ENCODE results near the gene SPRED2. TPM values are rescaled to one million over a fixed set of nuclear protein-coding genes. Genes with fewer than 3 reads are reported as not detected.

Gene SPRED2
- total RNA-seq, 4 donors from 2014 or later, result 8.1 to 15.1 (median 9.1) TPM

- Histone ChIP-seq H3K4me3 (no peak overlapping the region), H3K9me3 (no peaks in the 10 kb centered on the region), H3K36me3 (peaks cover 3 to 46% (median 4%) of the 10 kb centered on the region in 3 donors), H3K4me1 (peaks cover 0 to 8% (median 0%) of the 10 kb centered on the region in 3 donors), H3K27me3 (no peaks in the 10 kb centered on the region), H3K27ac (no peak overlapping the region)
- DNase-seq, result no peak
- WGBS, 2 donors, result 92 to 97% methylated on average over 8 of the region's 8 CpGs
- TF ChIP-seq CTCF (IDR thresholded peaks at IDR 0.05), result no peak
- TF ChIP-seq POLR2A (IDR thresholded peaks at IDR 0.05), result no peak
- intact Hi-C loops (cut with DNase I), result no loop called here
Observed at GRCh38 chr2:65273344-65273743, 159.1 kb downstream of the SPRED2 start.

GRCh38 chr2:65268957-65269356, 163.4 kb downstream of the SPRED2 start:
- Histone ChIP-seq H3K9me3 (no peaks in the 10 kb centered on the region), H3K4me3 (no peak overlapping the region), H3K27ac (no peak overlapping the region), H3K36me3 (peaks cover 3 to 85% (median 5%) of the 10 kb centered on the region in 3 donors), H3K27me3 (no peaks in the 10 kb centered on the region), H3K4me1 (peaks cover 0 to 16% (median 0%) of the 10 kb centered on the region in 3 donors)
- TF ChIP-seq CTCF (IDR thresholded peaks at IDR 0.05) (no peak), POLR2A (IDR thresholded peaks at IDR 0.05) (no peak)
- no peak for DNase-seq
- 74 to 94% methylated on average over 4 of the region's 4 CpGs for WGBS, 2 donors
- intact Hi-C loops (cut with DNase I), result loop anchor here (5.0 kb wide), 1 partner anchor 283 kb away; no protein-coding TSS in a partner anchor

DNA sequence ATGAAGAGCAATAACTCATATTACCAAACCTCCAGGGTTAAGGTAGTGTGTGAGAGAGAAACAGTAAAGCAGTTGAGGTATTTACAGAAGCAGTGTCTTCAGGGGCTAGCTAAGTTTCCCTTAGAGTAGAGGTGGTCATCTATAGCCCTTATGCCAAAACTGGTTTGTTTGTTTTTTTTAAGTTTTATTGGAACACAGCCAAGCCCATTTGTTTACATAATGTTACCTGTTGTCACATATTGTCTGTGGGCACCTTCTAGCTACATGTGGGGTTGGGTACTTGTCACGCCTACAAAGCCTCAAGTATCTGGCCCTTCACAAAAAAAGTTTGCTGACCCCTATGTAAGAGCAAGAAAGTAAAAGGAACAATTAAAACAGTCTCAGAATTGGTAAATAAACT, 165.4 kb downstream of the SPRED2 start:
- Histone ChIP-seq H3K9me3 (no peaks in the 10 kb centered on the region), H3K4me3 (no peak overlapping the region), H3K36me3 (peaks cover 4 to 83% (median 5%) of the 10 kb centered on the region in 3 donors), H3K27ac (no peak overlapping the region), H3K27me3 (no peaks in the 10 kb centered on the region), H3K4me1 (peaks cover 0 to 16% (median 0%) of the 10 kb centered on the region in 3 donors)
- no peak for DNase-seq
- WGBS, 2 donors, result 100% methylated on average over 1 of the region's 1 CpG
- intact Hi-C loops (cut with DNase I), result loop anchor here (5.0 kb wide), 1 partner anchor 285 kb away; no protein-coding TSS in a partner anchor
- TF ChIP-seq CTCF (IDR thresholded peaks at IDR 0.05) (no peak), POLR2A (IDR thresholded peaks at IDR 0.05) (no peak)

GRCh38 chr2:65265671-65266045, 166.7 kb downstream of the SPRED2 start:
- DNase-seq, result no peak
- intact Hi-C loops (cut with DNase I), result loop anchor here (5.0 kb wide), 1 partner anchor 287 kb away; no protein-coding TSS in a partner anchor
- no peaks in the 10 kb centered on the region for H3K9me3 ChIP-seq
- H3K27me3 ChIP-seq, result no peaks in the 10 kb centered on the region
- H3K27ac ChIP-seq, result no peak overlapping the region
- H3K36me3 ChIP-seq, result peaks cover 4 to 84% (median 5%) of the 10 kb centered on the region in 3 donors
- peaks cover 0 to 16% (median 0%) of the 10 kb centered on the region in 3 donors for H3K4me1 ChIP-seq
- H3K4me3 ChIP-seq, result no peak overlapping the region
- TF ChIP-seq POLR2A (IDR thresholded peaks at IDR 0.05) (no peak), CTCF (IDR thresholded peaks at IDR 0.05) (no peak)

GRCh38 chr2:65264821-65265670, 167.4 kb downstream of the SPRED2 start:
- H3K27me3 ChIP-seq, result no peaks in the 10 kb centered on the region
- TF ChIP-seq CTCF (IDR thresholded peaks at IDR 0.05) (peak; percentile 38 to 81 (median 69)), POLR2A (IDR thresholded peaks at IDR 0.05) (no peak)
- H3K4me1 ChIP-seq, result peaks cover 0 to 16% (median 0%) of the 10 kb centered on the region in 3 donors
- intact Hi-C loops (cut with DNase I), result loop anchor here (5.0 kb wide), 1 partner anchor 287 kb away; no protein-coding TSS in a partner anchor
- peaks cover 4 to 85% (median 5%) of the 10 kb centered on the region in 3 donors for H3K36me3 ChIP-seq
- H3K9me3 ChIP-seq, result no peaks in the 10 kb centered on the region
- no peak overlapping the region for H3K4me3 ChIP-seq
- WGBS, 2 donors, result 32 to 48% methylated on average over 8 of the region's 8 CpGs
- no peak overlapping the region for H3K27ac ChIP-seq
- DNase-seq, result no peak

All from esophagus squamous epithelium (tissue), 5 donors.